HG03354 (cell line): ENCODE results near the gene AAK1.
"Not testable (repeated sequence)": the region's sequence is repeated elsewhere in the genome, so short reads cannot be mapped to it uniquely, and the experiment has no call there.

Experiments
- ATAC-seq: cut with Tn5 transposase; IDR thresholded peaks from one replicate; pipeline ENCODE4 v1.9.1; 2021; ENCODE audit warnings: mild to moderate bottlenecking; ENCODE audit not compliant: unreplicated experiment, poor library complexity, severe bottlenecking

The AAK1 gene

DNA sequence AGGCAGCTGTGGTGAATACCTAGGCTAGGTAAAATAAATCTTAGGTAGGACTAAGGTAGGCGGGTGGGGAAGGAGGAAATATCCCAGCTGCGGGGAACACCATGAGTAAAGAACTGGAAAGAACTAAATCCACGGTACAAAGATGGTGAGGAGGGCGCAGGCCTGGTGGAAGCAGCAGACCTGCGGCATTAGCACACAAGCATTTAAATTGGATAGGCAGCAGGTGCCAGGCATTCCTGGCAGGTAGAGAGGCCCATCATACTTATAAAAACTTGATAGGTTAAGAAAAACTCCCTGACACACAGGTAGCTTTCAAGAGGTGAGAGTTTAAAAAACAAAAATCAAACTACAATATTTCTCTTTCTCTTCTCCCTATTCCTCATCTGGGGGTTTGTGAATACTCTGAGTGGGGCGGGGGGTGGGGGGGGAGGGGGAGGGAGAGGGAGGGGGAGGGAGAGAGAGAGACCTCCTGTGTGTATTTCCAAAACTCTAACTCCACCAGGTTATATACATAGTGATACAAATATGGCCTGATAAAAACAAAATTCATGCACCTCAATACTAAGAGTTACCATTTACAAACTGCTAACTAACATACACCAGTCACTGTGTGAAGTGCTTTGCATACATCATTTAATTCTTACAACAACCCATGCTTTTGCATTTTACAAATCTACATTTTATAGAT is 13.5 kb downstream of the AAK1 start:
- no peak for ATAC-seq

DNA sequence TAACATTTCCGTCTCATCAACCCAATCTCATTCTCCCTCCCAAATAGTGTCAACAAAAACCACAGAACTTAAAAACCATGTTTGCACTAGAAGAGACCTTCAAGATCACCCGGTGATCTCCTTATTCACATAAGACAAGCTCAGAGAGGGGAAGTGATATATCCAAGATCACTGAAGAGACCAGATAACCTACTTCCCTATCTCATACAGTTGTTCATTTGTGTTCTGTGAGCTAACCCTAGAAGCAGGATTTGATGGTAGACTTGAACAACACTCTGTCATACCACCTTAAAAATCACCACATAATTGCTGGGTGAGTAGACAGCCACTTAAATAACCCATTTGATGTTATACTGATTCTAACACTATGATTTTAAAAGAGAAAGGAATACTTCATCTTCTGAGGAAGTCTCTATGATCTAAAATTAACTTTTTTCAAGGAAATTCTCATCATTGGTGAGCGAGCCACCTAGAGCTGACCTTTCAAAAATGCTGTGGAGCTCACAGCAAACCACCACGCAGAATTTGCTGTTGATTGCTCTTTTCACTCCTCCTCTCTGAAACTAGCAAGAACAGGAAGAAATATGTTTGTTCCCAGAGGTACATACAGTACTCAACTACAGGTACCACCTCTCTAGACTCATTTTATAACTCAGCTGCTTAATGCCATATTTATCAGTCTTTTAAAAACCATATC is 15.1 kb downstream of the AAK1 start:
- ATAC-seq = no peak

GRCh38 chr2:69625078-69625795 is 18.3 kb downstream of the AAK1 start:
- ATAC-seq = no peak

- no peak for ATAC-seq
Observed at GRCh38 chr2:69624611-69625010, 18.9 kb downstream of the AAK1 start.

GRCh38 chr2:69624131-69624530 is 19.4 kb downstream of the AAK1 start:
- no peak for ATAC-seq

DNA sequence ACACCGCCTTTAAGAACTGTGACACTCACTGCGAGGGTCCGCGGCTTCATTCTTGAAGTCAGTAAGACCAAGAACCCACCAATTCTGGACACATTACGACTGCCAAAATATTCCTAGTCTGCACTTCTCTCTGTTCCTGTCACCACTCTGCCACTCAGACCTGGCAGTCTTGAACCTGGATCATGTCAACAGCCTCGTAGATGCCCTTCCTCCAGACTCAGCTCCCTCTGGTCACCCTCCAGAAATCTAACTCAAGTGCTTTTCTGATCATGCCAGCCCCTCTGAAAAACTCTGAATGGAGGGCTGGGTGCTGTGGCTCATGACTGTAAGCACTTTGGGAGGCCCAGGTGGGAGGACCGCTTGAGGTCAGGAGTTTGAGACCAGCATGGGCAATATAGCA is 20.3 kb downstream of the AAK1 start:
- no peak for ATAC-seq

GRCh38 chr2:69622805-69623204 is 20.7 kb downstream of the AAK1 start:
- ATAC-seq = not testable (repeated sequence)

DNA sequence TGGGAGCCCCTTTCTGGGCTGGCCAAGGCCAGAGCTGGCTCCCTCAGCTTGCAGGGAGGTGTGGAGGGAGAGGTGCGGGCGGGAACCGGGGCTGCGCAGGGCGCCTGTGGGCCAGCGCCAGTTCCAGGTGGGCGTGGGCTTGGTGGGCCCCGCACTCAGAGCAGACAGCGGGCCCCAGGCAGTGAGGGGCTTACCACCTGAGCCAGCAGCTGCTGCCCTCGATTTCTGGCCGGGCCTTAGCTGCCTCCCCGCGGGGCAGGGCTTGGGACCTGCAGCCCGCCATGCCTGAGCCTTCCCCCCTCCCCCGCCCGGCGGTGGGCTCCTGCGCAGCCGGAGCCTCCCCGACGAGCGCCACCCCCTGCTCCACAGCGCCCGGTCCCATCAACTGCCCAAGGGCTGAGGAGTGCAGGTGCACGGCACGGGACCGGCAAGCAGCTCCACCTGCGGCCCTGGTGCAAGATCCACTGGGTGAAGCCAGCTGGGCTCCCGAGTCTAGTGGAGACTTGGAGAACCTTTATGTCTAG is 21.5 kb downstream of the AAK1 start:
- ATAC-seq = not testable (repeated sequence)

GRCh38 chr2:69621440-69621839 is 22.1 kb downstream of the AAK1 start:
- ATAC-seq = no peak

- ATAC-seq = no peak
Observed at GRCh38 chr2:69620870-69621269, 22.7 kb downstream of the AAK1 start.

GRCh38 chr2:69619725-69620124 is 23.8 kb downstream of the AAK1 start:
- no peak for ATAC-seq

DNA sequence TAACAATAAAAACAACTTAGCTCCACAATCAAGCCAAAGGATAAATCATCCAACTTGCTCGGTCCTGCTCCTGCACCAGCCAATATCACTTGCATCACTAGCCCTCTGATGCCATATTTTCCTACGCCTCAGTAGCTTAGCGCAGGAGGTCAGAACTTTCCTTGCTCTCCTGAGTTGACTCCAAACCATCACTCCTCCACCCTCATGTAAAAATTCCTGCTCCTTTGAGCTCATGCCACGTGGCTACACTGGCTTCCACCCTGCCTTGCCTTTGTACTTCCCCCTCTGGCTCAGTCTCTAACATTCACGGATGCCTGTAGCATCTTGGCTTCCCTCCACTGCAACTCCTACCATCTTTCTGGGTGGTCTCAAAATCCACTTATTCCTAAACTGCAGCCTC is 25.2 kb downstream of the AAK1 start:
- ATAC-seq = no peak

DNA sequence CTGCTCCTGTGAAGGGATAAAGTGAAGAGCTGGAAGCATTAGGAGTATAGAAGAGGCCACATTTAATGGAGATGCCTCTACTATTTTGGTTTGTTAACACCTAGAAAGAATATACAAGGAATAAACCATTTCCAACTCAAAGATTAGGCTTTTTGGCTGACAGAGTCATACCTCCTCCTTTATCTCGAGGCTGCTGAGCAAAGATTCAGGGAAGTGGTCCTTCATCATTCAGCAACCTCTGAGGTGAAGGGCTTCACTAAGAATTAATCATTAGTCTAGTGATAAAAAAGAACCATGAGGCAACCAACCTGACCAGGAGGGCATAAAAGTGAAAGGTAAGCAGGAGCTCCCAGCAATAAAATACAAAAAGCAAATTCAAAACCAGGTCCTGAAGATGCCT is 25.8 kb downstream of the AAK1 start:
- ATAC-seq = no peak

GRCh38 chr2:69616755-69617154 is 26.8 kb downstream of the AAK1 start:
- ATAC-seq = peak; percentile 71

- ATAC-seq = no peak
Observed at GRCh38 chr2:69615969-69616368, 27.6 kb downstream of the AAK1 start.

- ATAC-seq = no peak
Observed at GRCh38 chr2:69615078-69615625, 28.4 kb downstream of the AAK1 start.

DNA sequence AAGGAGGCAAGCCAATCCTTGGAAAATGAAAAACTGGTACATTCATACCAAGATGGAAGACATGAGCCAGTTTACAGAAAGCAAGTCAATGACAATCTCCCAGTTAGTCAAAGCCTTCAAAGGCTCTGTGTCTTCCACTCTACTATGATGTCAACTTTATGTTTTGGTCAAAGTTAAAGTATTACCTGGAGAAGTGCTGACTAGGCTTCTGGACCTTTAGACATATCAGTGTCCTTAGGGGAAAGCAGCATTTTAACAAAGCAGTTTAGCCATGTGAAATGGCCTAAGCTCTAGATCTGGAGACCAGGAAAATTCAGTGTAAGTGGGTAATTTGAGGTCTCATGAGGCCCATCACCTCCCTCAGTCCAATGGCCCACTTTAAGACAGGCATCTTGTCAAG is 30.8 kb downstream of the AAK1 start:
- no peak for ATAC-seq

DNA sequence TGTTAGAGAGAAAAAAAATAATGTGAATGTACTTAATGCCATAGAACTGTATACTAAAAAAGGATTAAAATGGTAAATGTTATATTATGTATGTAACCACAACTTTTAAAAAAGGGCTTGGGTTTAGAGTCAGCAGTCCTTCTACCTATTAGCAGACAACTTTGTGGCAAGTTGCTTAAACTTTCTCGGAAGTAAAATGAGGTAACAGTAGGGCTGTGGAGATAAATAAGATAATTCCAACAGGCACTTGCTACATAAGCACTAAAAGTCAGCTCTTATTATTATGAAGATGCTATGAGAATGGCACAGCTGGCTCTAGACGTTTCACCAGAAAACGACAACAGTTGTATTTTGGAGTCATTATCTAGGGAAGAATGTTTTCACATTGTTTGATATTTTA is 31.3 kb downstream of the AAK1 start:
- ATAC-seq = no peak

- ATAC-seq = no peak
Observed at GRCh38 chr2:69608109-69608508, 35.4 kb downstream of the AAK1 start.

DNA sequence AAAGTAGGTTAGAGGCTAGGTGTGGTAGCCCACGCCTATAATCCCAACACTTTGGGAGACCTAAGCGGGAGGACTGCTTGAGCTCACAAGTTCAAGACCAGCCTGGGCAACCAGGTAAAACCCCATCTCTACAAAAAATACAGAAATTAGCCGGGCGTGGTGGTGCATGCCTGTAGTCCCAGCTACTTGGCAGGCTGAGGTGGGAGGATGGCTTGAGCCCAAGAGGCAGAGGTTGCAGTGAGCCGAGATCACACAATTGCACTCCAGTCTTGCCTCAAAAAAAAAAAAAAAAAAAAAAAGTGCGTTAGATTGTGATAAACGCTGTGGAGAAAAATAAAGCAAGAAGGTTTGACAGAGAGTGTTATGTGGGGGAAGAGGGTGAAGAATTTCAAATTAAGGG is 36.8 kb downstream of the AAK1 start:
- not testable (repeated sequence) for ATAC-seq
